ENCODE measurements around the gene MARCHF9.
"Not testable (repeated sequence)": the region's sequence is repeated elsewhere in the genome, so short reads cannot be mapped to it uniquely, and the experiment has no call there.

The MARCHF9 gene

GRCh38 chr12:57772429-57773322 is 17.8 kb downstream of the MARCHF9 start, which contains the start of gene EEF1AKMT3:
Gene EEF1AKMT3 (plus strand): TSS chr12:57772614. CDS start chr12:57772725, 111 bp downstream.
- DNase-seq, result peak in 1 of 2 donors; percentile 44

DNA sequence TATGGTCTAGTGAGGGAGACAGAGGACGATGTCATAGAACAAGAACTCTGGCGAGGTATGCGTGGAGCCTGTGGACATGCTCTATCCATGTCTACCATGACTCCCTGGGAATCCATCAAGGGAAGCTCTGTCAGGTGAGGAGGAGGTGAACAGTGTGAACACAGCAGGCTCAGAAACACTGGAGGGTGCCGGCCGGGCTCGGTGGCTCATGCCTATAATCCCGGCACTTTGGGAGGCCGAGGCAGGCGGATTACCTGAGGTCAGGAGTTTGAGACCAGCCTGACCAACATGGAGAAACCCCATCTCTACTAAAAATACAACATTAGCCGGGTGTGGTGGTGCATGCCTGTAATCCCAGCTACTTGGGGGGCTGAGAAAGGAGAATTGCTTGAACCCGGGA is 19.7 kb downstream of the MARCHF9 start:
- DNase-seq, result not testable (repeated sequence)

- DNase-seq, result no peak
Observed at GRCh38 chr12:57775044-57775443, 20.1 kb downstream of the MARCHF9 start.

- no peak for DNase-seq
Observed at GRCh38 chr12:57775563-57776246, 20.8 kb downstream of the MARCHF9 start.

GRCh38 chr12:57776247-57776587 is 21.3 kb downstream of the MARCHF9 start:
- DNase-seq, result no peak

GRCh38 chr12:57777367-57777766 is 22.5 kb downstream of the MARCHF9 start:
- no peak for DNase-seq

DNA sequence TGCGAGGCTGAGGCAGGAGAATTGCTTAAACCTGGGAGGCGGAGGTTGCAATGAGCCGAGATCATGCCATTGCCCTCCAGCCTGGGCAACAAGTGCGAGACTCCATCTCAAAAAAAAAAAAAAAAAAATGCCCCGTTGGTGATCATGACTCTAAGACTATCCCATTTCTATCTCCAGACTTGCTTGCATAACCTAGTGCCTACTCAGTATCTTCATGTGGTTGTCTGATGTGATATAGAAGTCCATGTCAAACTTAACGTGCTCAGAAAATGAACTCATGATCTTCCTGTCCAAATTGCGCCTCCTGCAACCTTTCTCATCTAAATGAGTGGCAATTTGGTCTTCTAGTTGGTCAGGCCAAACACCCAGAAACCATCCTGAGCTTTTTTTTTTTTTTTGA is 23.0 kb downstream of the MARCHF9 start:
- DNase-seq, result no peak

DNA sequence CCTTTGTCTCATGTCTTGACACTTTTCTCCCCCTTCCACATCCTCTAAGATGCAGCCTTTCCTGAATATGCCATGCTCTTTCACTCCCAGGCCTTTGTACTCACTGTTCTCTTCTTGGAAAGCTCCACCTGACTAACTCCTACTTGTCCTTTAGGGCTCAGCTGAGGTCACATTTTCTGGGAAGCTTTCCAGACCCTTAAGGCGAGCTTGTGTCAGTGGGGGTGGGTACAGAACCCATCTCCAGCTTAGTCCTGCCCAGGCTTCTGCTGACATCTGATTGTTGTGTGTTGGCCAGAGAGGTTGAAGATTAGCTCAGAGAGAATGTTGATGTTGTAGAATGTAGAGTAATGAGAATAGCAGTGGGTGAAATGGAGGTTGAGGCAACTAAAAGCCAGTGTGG is 24.8 kb downstream of the MARCHF9 start:
- no peak for DNase-seq

GRCh38 chr12:57780284-57780897 is 25.5 kb downstream of the MARCHF9 start:
- no peak for DNase-seq

DNA sequence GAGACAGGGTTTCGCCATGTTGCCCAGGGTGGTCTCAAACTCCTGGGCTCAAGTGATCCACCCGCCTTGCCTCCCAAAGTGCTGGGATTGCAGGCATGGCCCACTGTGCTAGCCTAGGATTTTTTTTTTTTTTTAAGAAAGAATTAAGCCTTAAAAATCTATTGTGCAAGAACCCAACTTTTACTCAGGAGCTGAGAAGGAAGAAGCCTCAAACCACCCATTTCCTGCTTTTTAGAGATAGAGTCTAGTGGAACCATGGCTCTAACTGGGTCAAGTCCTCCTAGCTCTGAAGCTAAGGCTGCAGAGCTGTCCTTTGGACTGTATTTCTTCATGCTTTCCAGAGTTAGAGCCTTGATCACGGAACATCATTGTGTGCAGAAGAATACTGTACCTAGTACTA is 26.3 kb downstream of the MARCHF9 start:
- DNase-seq, result no peak

GRCh38 chr12:57781801-57782200 is 26.9 kb downstream of the MARCHF9 start:
- DNase-seq, result no peak

GRCh38 chr12:57782243-57782607 is 27.3 kb downstream of the MARCHF9 start:
- no peak for DNase-seq

DNA sequence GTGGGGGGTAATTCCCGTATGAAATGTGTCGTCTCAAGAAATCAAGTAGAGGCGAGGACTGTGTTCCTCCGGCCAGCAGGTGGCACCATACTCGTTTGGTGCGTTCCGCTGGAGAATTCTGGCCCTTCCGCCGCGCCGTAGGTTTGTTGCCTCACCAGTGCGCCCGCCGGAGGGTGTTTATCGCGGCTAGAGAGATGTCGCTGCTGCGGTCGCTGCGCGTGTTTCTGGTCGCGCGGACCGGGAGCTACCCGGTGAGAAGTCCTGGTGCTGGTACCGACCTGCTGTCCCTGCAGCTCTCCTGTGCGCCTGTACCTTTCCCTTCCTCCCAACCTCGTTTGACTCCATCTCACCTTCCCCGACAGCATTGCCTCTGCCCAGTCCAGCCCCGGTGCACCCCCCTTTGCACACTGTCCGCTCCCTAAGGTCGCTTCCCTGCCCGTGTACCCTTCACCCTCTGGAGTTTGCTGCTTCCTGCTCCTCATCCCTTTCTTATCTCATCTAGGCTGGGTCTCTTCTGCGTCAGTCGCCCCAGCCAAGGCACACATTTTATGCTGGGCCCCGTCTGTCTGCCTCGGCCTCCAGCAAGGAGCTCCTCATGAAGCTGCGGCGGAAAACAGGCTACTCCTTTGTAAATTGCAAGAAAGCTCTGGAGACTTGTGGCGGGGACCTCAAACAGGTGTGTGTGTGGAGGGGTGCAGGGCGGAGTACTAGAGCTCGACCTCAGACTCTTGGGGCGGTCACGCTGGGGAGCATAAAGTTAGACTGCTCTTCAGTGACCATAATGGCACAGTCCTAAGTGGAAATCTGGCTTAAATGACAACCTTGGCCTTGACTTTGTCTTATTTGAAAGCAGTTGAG is 27.9 kb downstream of the MARCHF9 start, which contains the start of gene TSFM:
TSS of gene TSFM (plus strand) at position 180 of the 858 bp plus-strand sequence. CDS start at position 195, 15 bp downstream.
- DNase-seq, result peak; percentile 97 to 98

DNA sequence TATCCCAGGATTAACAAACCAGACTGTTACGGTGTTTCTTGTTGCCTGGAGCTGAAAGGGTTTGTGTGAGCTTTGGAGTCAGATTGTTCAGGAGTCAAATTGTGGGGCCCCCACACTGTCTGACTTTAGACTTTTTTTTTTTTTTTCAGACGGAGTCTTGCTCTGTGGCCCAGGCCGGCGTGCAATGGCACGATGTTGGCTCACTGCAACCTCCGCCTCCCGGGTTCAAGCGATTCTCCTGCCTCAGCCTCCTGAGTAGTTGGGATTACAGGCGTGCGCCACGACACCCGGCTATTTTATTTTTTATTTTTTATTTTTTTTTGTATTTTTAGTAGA is 28.5 kb downstream of the MARCHF9 start:
- DNase-seq, result no peak

DNA sequence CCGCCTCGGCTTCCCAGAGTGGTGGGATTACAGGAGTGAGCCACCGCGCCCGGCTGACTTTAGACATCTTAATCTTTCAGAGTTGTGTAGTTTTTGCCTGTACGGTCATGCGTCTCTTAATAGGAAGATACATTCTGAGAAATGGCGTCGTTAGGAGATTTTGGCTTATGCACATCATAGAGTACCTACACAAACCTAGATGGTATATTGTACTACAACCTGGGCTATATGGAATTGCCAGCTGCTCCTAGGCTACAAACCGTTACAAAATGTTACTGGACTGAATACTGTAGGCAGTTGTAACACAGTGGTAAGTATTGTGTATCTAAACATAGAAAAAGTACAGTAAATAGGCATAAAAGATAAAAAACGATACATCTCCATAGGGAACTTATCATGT is 29.0 kb downstream of the MARCHF9 start:
- no peak for DNase-seq

GRCh38 chr12:57793920-57794319 is 39.0 kb downstream of the MARCHF9 start:
- no peak for DNase-seq

DNA sequence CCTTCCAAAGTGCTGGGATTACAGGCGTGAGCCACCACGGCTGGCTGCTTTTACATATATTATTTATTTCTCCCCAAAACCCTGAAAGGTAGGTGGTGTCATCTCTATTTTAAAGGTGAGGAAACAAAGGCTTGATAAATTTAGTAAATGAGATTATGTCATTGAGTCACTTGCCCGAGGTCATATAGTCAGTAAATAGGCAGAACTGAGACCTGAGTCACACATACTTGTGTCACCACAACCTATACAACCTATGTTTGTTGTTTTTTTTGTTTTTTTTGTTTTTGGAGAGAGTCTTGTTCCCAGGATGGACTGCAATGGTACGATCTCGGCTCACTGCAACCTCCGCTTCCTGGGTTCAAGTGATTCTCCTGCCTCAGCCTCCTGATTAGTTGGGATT is 40.5 kb downstream of the MARCHF9 start:
- DNase-seq, result no peak

- no peak for DNase-seq
Observed at GRCh38 chr12:57796996-57797395, 42.1 kb downstream of the MARCHF9 start.

GRCh38 chr12:57797933-57798332 is 43.0 kb downstream of the MARCHF9 start:
- DNase-seq, result no peak

- DNase-seq, result no peak
Observed at GRCh38 chr12:57800965-57801364, 46.1 kb downstream of the MARCHF9 start.

GRCh38 chr12:57802607-57803006 is 47.7 kb downstream of the MARCHF9 start:
- no peak for DNase-seq

- peak; percentile 8 to 13 for DNase-seq
Observed at GRCh38 chr12:57803319-57803893, 48.5 kb downstream of the MARCHF9 start.

All from stimulated activated CD4-positive, alpha-beta T cell treated with anti-CD3 and anti-CD28 coated beads, Interleukin-2, amount 100 ng/mL, for 48 hours (primary cell).